ENCODE results near the gene DUSP6.
"Not testable (repeated sequence)": the region's sequence is repeated elsewhere in the genome, so short reads cannot be mapped to it uniquely, and the experiment has no call there.

Gene DUSP6

DNA sequence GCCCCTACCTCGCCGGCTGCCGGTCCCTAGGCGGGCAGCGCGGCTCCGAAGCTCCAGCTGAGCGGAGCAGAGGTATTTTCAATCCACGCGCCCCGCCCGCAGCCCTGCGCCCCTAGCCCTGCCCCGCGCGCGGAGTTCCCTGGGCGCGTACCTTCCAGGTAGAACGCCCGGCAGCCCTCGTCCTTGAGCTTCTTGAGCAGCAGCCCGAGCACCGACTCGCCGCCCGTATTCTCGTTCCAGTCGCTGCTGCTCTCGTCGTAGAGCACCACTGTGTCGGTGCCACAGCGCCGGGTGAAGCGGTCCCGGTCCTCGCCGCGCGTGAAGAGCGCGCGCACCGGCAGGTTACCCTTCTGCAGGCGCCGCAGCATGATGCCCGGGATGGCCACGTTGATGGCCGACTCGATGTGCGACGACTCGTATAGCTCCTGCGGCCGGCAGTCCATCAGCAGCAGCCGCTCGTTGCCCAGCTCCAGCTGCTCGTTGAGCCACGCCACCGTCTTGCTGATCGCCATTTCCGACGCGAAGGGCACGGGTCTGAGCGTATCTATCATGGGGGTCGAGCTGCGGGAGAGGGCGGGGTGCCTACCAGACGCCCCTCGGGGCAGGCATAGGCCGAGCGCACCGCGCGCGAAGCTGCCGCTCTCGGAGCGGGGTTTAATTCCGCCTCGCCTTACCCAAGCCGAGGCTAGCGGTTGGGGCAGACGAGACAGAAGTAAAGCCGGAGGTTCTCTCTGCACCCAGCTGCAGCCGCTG lies 636 bp downstream of the DUSP6 start:
- peak; percentile 41 for DNase-seq

DNA sequence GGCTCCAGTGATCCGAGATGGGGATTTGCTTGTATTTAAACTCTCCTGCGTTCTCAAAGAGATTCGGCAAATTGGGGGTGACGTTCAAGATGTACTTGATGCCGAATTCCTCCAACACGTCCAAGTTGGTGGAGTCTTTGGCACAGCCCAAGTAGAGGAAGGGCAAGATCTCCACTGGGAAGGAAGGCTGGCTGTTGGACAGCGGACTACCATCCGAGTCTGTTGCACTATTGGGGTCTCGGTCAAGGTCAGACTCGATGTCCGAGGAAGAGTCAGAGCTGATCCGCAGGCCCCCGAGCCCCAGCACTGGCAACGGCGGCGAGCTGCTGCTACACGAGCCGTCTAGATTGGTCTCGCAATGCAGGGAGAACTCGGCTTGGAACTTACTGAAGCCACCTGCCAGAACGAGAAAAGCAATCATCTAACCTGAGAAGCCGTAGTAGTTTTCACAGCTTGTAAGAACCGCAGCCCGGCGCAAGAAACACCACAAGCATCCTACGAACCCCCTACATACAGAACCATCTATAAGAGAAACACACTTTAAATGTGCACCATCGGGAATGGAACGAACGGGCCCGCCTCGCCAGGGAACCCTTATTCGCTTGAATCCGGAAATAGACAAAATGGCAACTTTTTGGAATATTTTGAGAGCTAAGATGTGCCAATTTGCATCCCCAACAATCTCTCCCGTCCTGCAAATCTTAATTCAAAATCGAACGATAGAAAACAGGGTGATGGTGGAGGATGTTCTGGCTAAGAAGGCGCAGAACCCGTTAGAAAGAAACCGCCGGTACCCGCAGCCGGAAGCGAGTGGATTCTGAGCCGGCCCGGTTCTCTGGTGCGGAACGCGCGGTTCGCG lies 1.4 kb downstream of the DUSP6 start:
- DNase-seq, result no peak

DNA sequence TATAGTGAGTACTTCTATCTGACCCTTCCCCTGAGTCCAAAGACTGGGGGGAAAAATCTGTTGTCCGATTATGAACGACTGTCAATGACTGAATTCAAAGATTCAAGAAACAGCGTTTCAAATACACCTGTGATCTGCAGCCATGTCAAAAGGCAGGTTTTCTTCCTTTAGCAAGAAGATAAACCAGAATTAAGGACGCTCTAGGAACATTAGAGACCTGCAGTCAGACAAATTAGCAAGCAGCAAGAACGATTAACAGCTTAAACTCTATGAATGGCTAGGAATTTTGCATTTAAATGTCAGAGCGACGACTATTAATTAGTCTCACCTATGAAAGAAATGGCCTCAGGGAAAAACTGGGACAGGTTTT lies 2.1 kb downstream of the DUSP6 start:
- no peak for DNase-seq

DNA sequence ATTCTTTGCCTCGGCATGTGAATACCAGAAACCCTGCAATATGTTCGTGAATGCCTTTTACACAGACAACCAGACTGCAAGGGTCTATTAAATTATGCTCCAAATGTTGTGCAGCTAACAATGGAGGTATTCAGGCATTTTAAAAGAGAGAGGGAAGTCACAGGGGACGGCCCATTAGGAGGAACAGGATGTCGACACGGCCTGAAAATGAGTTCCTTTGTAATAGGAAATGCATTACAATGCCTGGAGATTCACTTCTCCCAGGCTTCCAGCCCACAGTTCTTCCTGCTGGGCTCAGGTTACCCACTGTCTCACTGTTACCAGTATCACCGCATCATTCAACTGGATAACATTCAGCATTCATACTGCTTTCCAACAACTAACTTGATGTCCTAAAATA lies 2.5 kb downstream of the DUSP6 start:
- peak; percentile 84 for DNase-seq

DNA sequence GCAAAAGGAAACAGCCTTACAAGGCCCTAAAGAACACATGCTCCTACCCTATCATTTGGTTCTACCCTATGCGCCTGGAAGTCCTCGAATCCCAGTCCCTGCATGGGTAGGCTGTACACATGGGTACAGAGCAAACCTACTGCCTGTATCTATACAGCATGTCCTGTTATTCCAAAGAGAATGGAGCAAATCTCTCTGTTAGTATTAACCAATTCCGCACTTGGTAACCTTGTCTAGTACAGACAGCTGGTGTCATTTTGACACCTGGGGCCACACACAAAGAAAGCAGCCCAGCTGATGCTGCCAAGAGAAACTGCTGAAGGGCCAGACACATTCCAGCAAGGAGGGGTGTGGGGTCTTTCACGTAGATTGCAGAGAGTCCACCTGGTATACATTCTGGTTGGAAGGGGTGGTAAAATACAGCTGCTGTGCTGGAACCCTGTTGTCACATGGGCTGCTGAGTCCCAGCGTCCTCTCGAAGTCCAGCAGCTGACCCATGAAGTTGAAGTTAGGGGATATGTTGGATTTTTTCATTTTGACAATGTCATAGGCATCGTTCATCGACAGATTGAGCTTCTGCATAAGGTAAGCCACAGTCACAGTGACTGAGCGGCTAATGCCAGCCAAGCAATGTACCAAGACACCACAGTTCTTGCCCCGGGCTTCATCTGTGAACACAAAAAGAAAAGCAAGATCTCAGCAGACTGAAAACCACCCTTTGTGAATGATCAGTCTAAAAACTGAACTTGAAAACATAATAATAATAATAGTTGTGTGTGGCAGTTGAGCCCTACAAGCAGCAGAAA lies 3.2 kb downstream of the DUSP6 start:
- no peak for DNase-seq

DNA sequence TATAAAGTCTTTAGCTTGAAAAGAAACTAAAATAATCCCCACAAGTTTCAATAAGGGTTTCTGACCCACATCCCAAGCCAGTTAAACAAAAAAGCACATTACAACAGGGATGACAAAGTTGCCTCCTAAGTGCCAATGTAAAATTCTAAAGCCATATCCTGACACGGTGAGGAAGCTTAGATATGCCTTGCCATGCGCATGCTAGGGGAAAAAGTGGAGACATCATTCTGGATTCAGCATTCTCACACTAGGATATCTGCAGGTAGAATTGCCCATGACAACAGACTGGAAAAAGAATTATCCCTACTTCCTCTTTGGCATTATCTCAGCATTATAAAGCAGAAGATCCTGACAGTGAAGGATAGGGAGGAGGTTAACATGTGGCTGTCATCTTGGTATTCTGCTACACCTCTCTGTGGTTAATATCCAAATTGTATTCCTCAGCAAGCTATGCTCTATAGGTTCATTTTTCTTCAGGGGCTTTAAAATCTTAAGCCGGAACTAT lies 4.9 kb downstream of the DUSP6 start:
- peak; percentile 16 for DNase-seq

DNA sequence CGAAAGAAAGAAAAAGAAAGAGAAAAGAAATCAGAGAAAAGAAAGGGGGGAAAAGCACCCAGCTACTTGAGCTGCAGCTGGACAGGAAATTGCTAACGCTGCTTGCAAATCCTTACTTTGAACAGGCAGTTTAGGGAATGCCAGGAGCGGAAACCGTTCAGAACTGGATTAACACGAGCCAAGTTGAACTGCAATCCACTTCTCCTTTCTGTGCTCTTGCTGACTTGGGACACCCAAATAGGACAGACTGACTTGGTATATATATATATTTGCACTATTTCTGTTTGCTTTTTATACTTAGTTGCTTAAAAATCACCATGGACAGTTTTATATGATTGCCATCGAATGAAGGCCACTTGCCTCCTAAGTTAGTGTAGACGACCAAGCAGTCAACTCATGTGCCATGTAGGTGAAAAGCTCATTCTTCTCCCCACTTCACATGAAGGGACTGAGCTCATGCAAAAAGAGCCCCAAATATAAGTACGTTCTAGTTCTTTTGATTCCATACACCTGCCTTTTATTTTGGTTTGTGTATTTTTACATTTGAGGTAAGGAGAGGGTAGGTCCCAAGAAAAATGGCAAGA lies 5.5 kb downstream of the DUSP6 start:
- peak; percentile 74 for DNase-seq

DNA sequence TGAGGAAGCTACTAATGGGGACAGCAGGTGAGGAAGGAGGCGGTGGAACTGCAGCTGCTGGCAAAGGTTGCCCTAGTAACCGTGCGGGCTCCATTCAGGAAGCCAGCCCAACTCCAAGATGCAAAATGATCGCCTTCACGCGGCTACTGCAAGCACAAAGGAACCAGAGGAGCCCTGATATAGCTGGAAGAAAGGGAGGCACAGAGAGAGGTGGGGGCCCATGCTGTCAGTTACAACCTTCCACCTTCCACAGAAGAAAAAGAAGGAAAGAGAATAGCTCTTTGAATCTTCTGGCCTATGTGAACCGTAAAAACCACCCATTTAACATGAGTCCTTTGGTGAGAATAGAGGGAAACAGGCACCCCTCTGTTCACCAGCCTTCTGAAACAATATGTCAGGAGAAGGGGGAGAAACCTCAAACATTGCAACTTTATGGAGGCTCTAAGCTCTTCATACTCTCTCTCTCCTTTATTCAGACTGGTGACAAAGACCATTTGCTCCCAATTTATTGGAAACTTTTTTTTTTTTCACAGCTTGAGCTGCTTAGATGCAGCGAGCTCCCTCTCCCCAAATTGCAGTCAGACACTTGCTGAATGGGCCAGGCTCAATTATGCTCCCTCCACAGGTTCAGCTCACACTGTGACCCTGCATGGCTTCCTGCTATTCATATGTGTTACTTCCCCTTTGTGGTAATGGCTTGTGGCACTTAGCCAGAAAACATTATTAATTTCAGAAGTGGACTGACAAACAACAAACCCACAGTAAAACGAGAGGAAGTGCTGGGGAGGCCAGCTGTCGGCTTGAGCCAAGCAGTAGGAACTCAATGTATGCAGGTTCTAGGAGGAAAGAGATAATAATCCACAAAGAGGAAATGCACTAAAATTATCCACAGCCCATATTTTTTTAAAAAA lies 6.2 kb downstream of the DUSP6 start:
- peak; percentile 97 for DNase-seq

DNA sequence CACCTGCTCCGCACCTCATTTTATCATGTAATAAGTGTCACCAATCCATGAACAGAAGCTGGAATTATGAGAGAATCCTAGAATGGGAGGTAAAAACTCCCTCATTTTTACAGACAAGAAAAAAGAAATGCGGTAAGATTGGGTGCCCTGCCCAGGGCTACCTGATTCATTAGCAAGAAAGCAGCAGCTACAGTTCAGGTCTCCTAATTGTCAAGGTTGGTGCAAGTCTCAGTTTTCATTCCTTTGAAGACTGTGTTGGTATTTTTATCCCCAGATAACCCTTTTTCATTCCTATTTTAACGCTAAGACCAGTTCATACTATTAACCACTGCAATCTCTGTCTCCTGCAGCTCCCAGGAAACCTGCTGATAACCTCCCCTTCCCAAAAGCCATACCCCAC lies 6.9 kb downstream of the DUSP6 start:
- no peak for DNase-seq

DNA sequence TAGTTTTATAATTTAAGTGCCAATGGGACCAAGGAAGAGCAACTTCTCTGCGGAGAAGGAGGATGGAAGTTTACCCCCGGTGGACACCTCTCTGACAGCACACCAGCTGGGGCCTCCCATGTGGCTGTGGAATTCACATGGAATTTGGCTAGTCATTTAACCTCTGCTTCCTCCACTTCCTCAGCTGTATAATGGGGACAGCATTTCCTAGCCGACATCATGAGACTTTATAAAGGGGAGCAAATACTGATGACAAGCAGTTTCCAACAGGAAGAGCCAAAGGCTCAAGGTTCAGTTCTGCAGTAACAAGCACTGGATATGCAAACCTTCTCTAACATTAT lies 7.5 kb downstream of the DUSP6 start:
- no peak for DNase-seq

DNA sequence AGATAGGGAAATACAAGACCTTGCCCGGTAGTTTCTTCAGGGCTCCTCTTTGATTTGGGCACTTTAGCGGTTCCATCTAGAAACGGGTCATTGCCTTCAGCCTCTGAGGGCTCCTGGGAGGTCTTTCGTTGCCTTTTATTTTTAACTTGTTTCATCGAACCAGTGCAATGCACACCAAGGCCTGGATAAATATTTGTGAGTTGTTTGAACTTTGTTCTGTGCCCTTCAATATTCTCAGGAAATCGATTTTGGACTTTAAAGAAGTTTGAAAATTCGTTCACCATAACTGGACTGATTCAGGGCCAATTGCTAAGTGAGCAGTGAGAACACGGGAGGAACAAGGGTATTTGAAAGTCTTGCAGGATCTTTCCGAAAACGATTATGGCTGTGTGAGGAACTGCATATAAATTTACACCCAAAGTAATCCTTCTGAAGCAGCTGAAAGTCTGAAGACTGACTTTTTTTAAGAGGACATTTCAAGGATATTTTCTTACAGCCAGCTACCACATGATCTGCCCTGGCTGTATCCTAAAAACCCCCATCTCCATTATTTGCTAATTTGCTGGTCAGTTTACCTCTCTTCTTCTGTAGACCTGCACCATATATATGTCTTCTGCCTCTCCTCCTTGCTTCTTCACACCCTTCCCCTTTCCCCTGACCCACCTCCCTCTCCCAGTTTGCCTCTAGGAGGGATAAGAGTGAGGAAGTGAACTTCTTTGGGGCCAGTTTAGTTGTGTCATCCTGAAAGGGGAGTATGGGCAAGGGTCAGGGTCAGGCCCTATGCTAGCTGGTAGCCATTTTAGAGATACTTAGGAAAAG lies 8.0 kb downstream of the DUSP6 start:
- no peak for DNase-seq

DNA sequence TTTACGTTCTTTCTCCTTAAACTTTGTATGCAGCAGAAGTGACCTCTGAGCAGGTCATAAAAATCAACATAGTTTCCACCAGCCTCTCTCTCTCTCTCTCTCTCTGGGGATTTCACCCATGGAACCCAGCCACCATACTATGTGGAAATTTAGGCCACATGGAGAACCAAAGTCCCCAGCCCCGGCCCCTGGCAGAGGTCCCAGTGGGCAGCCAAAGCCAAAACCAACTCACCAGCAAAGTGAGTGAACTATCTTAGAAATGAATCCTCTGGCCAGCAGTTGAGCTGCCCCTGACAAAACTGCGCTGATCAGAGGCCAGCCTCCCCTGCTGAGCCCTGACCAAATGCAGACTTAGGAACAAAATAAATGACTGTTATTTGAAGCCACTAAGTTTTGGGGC lies 9.2 kb downstream of the DUSP6 start:
- DNase-seq, result no peak

DNA sequence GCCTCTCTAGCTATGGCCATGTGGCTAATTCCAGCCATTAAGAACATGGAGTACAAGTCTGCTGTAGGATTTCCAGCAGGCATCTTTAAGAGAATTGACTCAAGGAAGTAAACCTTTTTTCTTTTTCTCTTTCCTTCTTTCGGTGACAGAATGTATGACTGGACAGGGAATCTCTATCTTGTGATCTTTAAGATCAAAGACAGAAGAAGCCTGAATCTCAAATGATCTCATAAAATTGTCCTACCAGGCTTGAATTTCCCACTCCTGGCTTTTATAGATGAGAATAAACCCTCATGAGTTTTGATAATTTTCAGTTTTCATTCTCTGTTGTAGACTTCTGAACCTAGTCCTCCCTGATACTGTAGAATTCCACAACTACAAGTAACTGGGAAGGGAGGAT lies 11.4 kb downstream of the DUSP6 start:
- DNase-seq, result no peak

DNA sequence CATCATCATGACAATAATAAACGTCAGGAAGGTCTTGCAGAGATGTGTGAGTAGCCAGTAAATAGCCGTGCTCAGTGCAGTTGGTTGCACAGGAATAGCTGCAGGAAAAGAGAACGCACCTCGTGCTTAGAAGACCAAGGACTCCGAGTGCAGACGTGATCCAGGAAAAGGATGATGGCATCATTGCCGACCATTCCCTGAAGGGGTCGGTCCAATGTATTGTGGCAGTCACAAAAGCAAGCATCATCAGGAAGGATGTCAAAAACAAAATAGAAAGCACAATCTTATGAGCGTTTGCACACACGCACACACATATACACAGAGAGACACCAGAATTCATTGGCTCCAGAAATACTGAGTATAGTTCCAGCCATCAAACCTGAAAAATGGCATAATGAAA lies 12.8 kb downstream of the DUSP6 start:
- no peak for DNase-seq

DNA sequence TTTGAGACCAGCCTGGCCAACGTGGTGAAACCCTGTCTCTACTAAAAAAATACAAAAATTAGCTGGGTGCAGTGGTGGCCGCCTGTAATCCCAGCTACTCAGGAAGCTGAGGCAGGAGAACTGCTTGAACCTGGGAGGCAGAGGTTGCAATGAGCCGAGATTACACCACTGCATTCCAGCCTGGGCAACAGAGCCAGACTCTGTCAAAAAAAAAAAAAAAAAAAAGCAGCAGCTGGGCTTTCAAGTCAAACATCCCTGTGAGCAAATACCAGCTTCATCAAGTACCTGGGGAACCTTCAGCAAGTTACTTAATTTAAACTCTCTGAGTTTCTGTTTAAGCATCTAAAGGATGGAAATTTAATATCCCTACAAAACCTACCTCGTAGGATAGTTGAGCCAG lies 15.2 kb downstream of the DUSP6 start:
- DNase-seq, result not testable (repeated sequence)

DNA sequence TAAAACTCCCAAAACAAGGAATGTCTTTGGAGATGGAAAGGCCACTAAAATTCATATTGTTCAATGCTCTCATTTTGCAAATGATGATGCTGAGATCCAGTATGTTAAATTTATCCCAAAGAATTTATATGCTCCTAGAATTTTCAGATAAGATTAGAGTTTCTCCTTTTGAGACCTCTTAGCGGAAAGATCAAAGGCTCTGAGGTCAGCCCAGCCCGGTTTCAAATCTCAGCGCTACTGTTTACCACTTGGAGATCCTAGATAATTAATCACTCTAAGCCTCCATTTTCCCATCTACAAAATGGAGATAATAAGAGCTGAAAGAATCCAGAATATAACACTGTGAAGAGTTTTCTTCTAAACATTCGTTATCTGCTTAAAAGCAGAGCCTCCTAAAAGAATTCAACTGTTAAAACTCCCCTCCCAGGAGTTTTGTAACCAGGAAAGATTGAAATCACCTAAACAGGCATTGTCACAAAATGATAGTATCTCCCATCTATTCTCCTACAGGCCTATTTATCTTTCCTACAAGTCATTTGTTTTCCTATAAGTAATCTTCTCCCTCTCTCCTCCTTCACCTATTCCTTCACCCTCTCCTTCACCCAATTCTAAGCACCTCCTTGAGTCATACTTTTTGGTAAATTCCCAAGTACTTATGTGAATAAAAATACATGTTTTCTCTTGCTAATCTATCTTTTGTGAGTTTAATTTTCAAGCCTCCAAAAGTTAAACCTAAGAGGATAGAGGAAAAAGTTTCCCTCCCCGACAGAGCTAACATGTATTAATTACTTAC lies 16.7 kb downstream of the DUSP6 start:
- DNase-seq, result no peak

DNA sequence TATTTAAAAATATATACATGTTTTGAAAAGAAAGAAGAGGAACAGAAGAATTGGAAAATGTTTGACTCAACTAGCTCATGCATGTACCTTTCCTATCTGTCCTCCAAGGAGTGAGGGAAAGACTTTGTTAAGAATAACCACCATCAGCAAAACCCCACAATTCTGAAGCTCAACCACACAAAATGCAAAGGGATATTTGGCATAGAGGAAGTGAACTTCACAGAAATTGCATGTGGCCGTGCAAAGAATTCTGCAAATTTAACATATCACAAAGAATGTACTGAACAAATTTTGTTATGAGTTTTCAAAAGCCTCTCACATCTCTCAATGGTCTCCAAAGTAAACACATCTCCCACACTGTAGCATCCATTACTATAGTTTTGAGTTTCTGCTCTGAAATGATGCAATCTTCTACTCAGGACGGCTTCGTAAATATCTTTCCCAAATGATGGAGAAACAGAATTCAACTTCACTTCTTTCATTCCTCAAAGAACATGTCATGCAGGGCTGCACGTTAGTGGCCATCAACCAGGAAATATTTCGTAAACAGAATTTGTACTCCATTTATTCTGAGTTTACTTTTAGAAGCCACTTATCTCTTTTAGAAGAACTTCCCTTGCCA lies 17.6 kb downstream of the DUSP6 start:
- DNase-seq, result no peak

DNA sequence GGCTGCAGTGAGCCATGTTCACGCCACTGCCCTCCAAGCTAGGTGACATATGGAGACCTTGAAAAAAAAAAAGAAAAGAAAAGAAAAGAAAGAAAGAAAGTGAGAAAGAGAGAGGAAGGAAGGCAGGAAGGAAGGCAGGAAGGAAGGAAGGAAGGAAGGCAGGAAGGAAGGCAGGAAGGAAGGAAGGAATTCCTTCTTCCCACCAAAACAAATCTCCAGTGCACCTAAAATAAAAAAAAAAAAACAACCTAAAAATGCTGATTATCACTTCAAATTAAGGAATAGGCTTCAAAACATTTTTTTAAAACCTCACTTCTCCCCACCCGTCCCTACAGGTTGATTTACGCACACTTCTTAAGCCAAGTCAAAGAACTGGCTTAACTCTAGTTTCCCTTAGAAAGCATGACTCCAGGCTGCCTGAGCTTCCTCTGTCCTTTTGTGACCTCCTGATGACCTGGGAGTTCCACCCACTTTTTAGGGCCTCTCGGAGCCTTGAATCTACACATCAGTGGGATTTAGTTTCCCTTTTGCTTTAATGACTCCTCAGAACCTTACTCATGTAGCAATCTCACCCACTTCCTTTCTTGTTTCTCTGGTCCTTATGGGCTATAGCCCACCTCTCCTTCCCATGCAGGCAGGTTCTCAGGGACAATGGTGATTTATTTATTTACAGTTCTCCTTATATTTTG lies 18.6 kb downstream of the DUSP6 start:
- peak; percentile 95 for DNase-seq
